Heart left ventricle (tissue), 16 donors: ENCODE results near the gene ABCA10. TPM values are rescaled to one million over a fixed set of nuclear protein-coding genes. Genes with fewer than 3 reads are reported as not detected.
"Not testable (repeated sequence)": the region's sequence is repeated elsewhere in the genome, so short reads cannot be mapped to it uniquely, and the experiment has no call there.

ENCODE experiments used
- ATAC-seq, 4 donors: fragments of 200-7000 bp; cut with Tn5 transposase; one replicate each; pipeline ENCODE4 v1.9.1; 2020 to 2022; ENCODE audit warnings: moderate library complexity in 4 of 4, mild to moderate bottlenecking in 3 of 4, moderate number of reproducible peaks in 1 of 4
- DNase-seq, 5 donors: peaks; one replicate each; pipeline ENCODE4 v3.0.0-alpha.2; 2020
- H3K27ac ChIP-seq, 12 donors: fragments of 200-600 bp; sonication (generic) in 4 of 12; one replicate each; pipeline versions ENCODE4 v1.5.0 to v1.8.0; 2016 to 2022; ENCODE audit warnings: mild to moderate bottlenecking in 2 of 12
- H3K27me3 ChIP-seq, 9 donors: fragments of 200-600 bp; sonication (generic) in 2 of 9; one replicate each; pipeline versions ENCODE4 v1.5.1 to v1.8.0; 2016 to 2022; ENCODE audit warnings: mild to moderate bottlenecking in 3 of 9
- H3K36me3 ChIP-seq, 9 donors: fragments of 200-600 bp; sonication (generic) in 2 of 9; one replicate each; pipeline versions ENCODE4 v1.5.0 to v1.8.0; 2018 to 2022; ENCODE audit warnings: mild to moderate bottlenecking in 2 of 9
- H3K4me1 ChIP-seq, 12 donors: fragments of 200-600 bp; sonication (generic) in 4 of 12; one replicate each; pipeline versions ENCODE4 v1.5.0 to v1.8.0; 2016 to 2022; ENCODE audit warnings: mild to moderate bottlenecking in 3 of 12
- H3K4me3 ChIP-seq, 12 donors: fragments of 200-600 bp; sonication (generic) in 4 of 12; one replicate each; pipeline versions ENCODE4 v1.5.0 to v1.8.0; 2017 to 2022; ENCODE audit warnings: mild to moderate bottlenecking in 9 of 12, moderate library complexity in 4 of 12
- H3K9me3 ChIP-seq, 12 donors: fragments of 200-600 bp; sonication (generic) in 4 of 12; one replicate each; pipeline versions ENCODE4 v1.5.0 to v1.8.0; 2016 to 2022; ENCODE audit warnings: mild to moderate bottlenecking in 1 of 12
- CTCF ChIP-seq, 12 donors: fragments of 200-600 bp; sonication (generic) in 4 of 12; IDR thresholded peaks; one replicate each; pipeline versions ENCODE4 v1.5.0 to v1.8.0; 2018 to 2022; ENCODE audit warnings: antibody characterized with exemption in 12 of 12, mild to moderate bottlenecking in 5 of 12
- POLR2A ChIP-seq, 2 donors: fragments of 450-650 bp; IDR thresholded peaks; one replicate each; pipeline ENCODE4 v1.6.1; 2017; ENCODE audit warnings: antibody characterized with exemption in 2 of 2, mild to moderate bottlenecking in 2 of 2, moderate library complexity in 2 of 2
- WGBS, 4 donors: extraction: QIAGEN DNeasy Blood & Tissue Kit in 2 of 4; methylation state at CpG; one replicate each; pipeline versions ENCODE4 v1.1.5 to v1.1.7; 2013 to 2018; 5-methylcytosine and 5-hydroxymethylcytosine counted together
- intact Hi-C, 10 donors: fragments of 100-400 bp; cut with DNase I; formaldehyde crosslinking; loops; one replicate each; pipeline versions ENCODE4 v1.11.1 to v1.14.2; 2022
- long read RNA-seq, 3 donors: library from polyadenylated mRNA; unstranded; transcript quantifications; one replicate each; pipeline ENCODE4 v2.0.0, GENCODE V29; 2020 to 2021
- polyA plus RNA-seq, 2 donors: library from polyadenylated mRNA; stranded (reverse); fragments of 200-250 nt; gene quantifications; one replicate each; pipeline ENCODE4 v1.2.3, GENCODE V29; 2013
- total RNA-seq, 9 donors: library from RNA; depleted of rRNA in 2 of 9; stranded (reverse); fragments of >200 nt in 2 of 9; fragmentation: NEBNext Ultra II Directional in 3 of 9; extraction: Animal tissue kit (Norgen Biotek cat#: 25700) in 3 of 9; gene quantifications; one replicate each; pipeline versions ENCODE4 v1.1.0 to v1.2.4, GENCODE V29; 2016 to 2023
- donor health status: ischemic (EF 13 %, LVEDD 7.1; RV severe dilation, severe dysfunction).
- donor health status: healthy with polysubstance abuse.
- donor health status: DM: no; HTN: yes; CAD: no.
- donor health status: DM: no; HTN: no; CAD: no.
- donor health status: ischemic (EF 25% LVEDD 6.9; RV normal size, moderate dysfunction).
- donor health status: ischemic (EF 25% LVEDD 5.7; RV mildly dilated, moderate dysfunction).
- donor health status: healthy.
- donor health status: DM: yes; HTN: yes; CAD: no.
- donor health status: ischemic (EF 35%, LVEDD 5.7; RV mildly dilated, moderate dysfunction).
- donor health status: nonischemic (EF 11% LVEDD 7.7; RV severe dilation, severe dysfunction).
- donor health status: DM: yes; HTN: yes; CAD: no.
- donor health status: PGD.
- donor health status: ischemic (EF 29% LVEDD 5.4; RV normal size, mild dysfunction).
- donor health status: nonischemic (EF 23%, LVEDD 6.1; RV moderate dilation, normal function).

Gene ABCA10
- total RNA-seq (1 to 10 TPM; 1.1 to 5.7 (median 2.0) TPM), polyA plus RNA-seq (10 to 100 TPM in 1 of 2 donors, under 1 TPM in 1; 0.58 to 13.8 TPM)
- long read RNA-seq, donor 1, partial matches to known transcripts: 0 of 1 reads
- long read RNA-seq, donor 1, other reads (novel, unspliced or antisense): 1 of 1 reads
- long read RNA-seq, donor 2, partial matches to known transcripts: 1 of 2 reads
- long read RNA-seq, donor 2, other reads (novel, unspliced or antisense): 1 of 2 reads
- long read RNA-seq, donor 3, partial matches to known transcripts: 0 of 1 reads
- long read RNA-seq, donor 3, other reads (novel, unspliced or antisense): 1 of 1 reads

GRCh38 chr17:69228576-69228975, at the start of gene ABCA10:
Gene ABCA10 (minus strand): TSS chr17:69228824. CDS start chr17:69225358, 3,466 bp downstream.
- Histone ChIP-seq H3K36me3 (no peaks in the 10 kb centered on the region), H3K27me3 (no peaks in the 10 kb centered on the region), H3K4me1 (peaks cover 0 to 10% (median 0%) of the 10 kb centered on the region in 12 donors), H3K4me3 (peak within 1 kb of the TSS in 10 of 12 donors; percentile 27 to 54 (median 38)), H3K27ac (peak within 1 kb of the TSS in 11 of 12 donors; percentile 19 to 73 (median 45)), H3K9me3 (peaks cover 0 to 32% (median 6%) of the 10 kb centered on the region in 12 donors)
- no peak for TF ChIP-seq CTCF (IDR thresholded peaks at IDR 0.05)
- no peak for TF ChIP-seq POLR2A (IDR thresholded peaks at IDR 0.05)
- intact Hi-C loops: no loop called here
- no peak for DNase-seq
- WGBS, 4 donors: 79 to 89% (median 82%) methylated on average over 1 of the region's 1 CpG
- ATAC-seq: no peak

GRCh38 chr17:69276279-69276678, 47.7 kb upstream of the ABCA10 start:
- H3K4me3 ChIP-seq, DNase-seq, intact Hi-C loops, H3K9me3 ChIP-seq, ATAC-seq, H3K27me3 ChIP-seq, H3K4me1 ChIP-seq, H3K27ac ChIP-seq: not testable (repeated sequence)
- 97 to 99% (median 97%) methylated on average over 4 of the region's 4 CpGs for WGBS, 4 donors
- peaks cover 0 to 16% (median 6%) of the 10 kb centered on the region in 9 donors for H3K36me3 ChIP-seq

GRCh38 chr17:69275751-69276150, 47.1 kb upstream of the ABCA10 start:
- intact Hi-C loops: no loop called here
- Histone ChIP-seq H3K4me3 (no peak overlapping the region), H3K9me3 (peaks cover 0 to 4% (median 0%) of the 10 kb centered on the region in 12 donors), H3K4me1 (no peaks in the 10 kb centered on the region), H3K27ac (no peak overlapping the region), H3K27me3 (no peaks in the 10 kb centered on the region), H3K36me3 (peaks cover 0 to 16% (median 6%) of the 10 kb centered on the region in 9 donors)
- DNase-seq (no peak), ATAC-seq (no peak)
- TF ChIP-seq POLR2A (IDR thresholded peaks at IDR 0.05) (no peak), CTCF (IDR thresholded peaks at IDR 0.05) (no peak)
- WGBS, 4 donors: 92 to 99% (median 95%) methylated on average over 4 of the region's 4 CpGs

GRCh38 chr17:69271023-69271422, 42.4 kb upstream of the ABCA10 start:
- no peak overlapping the region for H3K27ac ChIP-seq

More at GRCh38 chr17:69271023-69271422, 42.4 kb upstream of the ABCA10 start:
- TF ChIP-seq CTCF (IDR thresholded peaks at IDR 0.05) (no peak), POLR2A (IDR thresholded peaks at IDR 0.05) (no peak)
- WGBS, 4 donors: 82 to 85% (median 84%) methylated on average over 7 of the region's 7 CpGs
- peaks cover 0 to 4% (median 0%) of the 10 kb centered on the region in 12 donors for H3K4me1 ChIP-seq
- ATAC-seq (no peak), DNase-seq (no peak)
- intact Hi-C loops: no loop called here
- peaks cover 0 to 1% (median 0%) of the 10 kb centered on the region in 9 donors for H3K36me3 ChIP-seq
- no peaks in the 10 kb centered on the region for H3K27me3 ChIP-seq
- H3K9me3 ChIP-seq: no peaks in the 10 kb centered on the region
- no peak overlapping the region for H3K4me3 ChIP-seq
